IMR-90 (cell line): ENCODE data around the gene PDE6B. TPM values are rescaled to one million over a fixed set of nuclear protein-coding genes. Genes with fewer than 3 reads are reported as not detected.

Experiments
- ATAC-seq: fragments of 200-7000 bp; cut with Tn5 transposase; 2 replicates; pipeline ENCODE4 v1.9.1; 2020; ENCODE audit warnings: low read depth, mild to moderate bottlenecking, moderate library complexity
- BruUV-seq: library from RNA; stranded (reverse); fragments of 400-500 nt; replicated peaks from 2 replicates; lab custom pipeline; 2021; lab: Mats Ljungman, UMichigan
- CTCF ChIA-PET: fragments of 300-600 bp; formaldehyde crosslinking; extraction: SDS; loops from one replicate; lab custom pipeline; 2021; ENCODE audit warnings: antibody characterized with exemption; lab: Yijun Ruan, JAX
- POLR2A ChIA-PET: fragments of 300-600 bp; sonication (Branson Sonifier 250); formaldehyde crosslinking; loops from one replicate; lab custom pipeline; 2022; ENCODE audit warnings: antibody characterized with exemption; ENCODE audit not compliant: unreplicated experiment; lab: Charles Lee
- DNase-seq: peaks from one replicate; pipeline ENCODE4 v3.0.0; 2013
- H2AFZ ChIP-seq: replicated peaks from 2 replicates; pipeline ENCODE3; 2013; ENCODE audit warnings: low read length, mild to moderate bottlenecking; ENCODE audit not compliant: poor library complexity
- H2AK5ac ChIP-seq: 2 replicates; pipeline ENCODE4 v1.6.1; 2013; ENCODE audit warnings: low read depth, low read length, inconsistent platforms
- H2AK9ac ChIP-seq: replicated peaks from 2 replicates; pipeline ENCODE3; 2013; ENCODE audit warnings: mild to moderate bottlenecking, low read depth, low read length, moderate library complexity; ENCODE audit not compliant: poor library complexity
- H2BK120ac ChIP-seq: 2 replicates; pipeline ENCODE4 v1.6.1; 2013; ENCODE audit warnings: low read depth, low read length, inconsistent platforms
- H2BK15ac ChIP-seq: 3 replicates; pipeline ENCODE4 v1.6.1; 2013; ENCODE audit warnings: low read depth, low read length, inconsistent platforms
- H2BK20ac ChIP-seq: 2 replicates; pipeline ENCODE4 v1.6.1; 2013; ENCODE audit warnings: low read depth, mild to moderate bottlenecking, inconsistent platforms, low read length, moderate library complexity
- H2BK5ac ChIP-seq: 2 replicates; pipeline ENCODE4 v1.6.1; 2013; ENCODE audit warnings: mild to moderate bottlenecking, low read depth, low read length, inconsistent platforms; ENCODE audit not compliant: poor library complexity, severe bottlenecking
- H3K14ac ChIP-seq: replicated peaks from 2 replicates; pipeline ENCODE4 v1.6.1; 2013; ENCODE audit warnings: low read depth, low read length, inconsistent platforms
- H3K18ac ChIP-seq: 2 replicates; pipeline ENCODE4 v1.6.1; 2013; ENCODE audit warnings: low read depth, low read length, control low read depth
- H3K23ac ChIP-seq: 2 replicates; pipeline ENCODE4 v1.6.1; 2013; ENCODE audit warnings: low read depth, low read length, inconsistent platforms
- H3K27ac ChIP-seq: 2 replicates; pipeline ENCODE4 v1.5.1; 2013; ENCODE audit warnings: mild to moderate bottlenecking, control low read depth, low read length; ENCODE audit not compliant: insufficient read depth
- H3K27me3 ChIP-seq: 2 replicates; pipeline ENCODE4 v1.6.1; 2013; ENCODE audit warnings: low read length; ENCODE audit not compliant: control insufficient read depth, insufficient read depth
- H3K36me3 ChIP-seq: 2 replicates; pipeline ENCODE4 v1.6.1; 2013; ENCODE audit warnings: low read length, mixed read lengths; ENCODE audit not compliant: control insufficient read depth, insufficient read depth
- H3K4ac ChIP-seq: 2 replicates; pipeline ENCODE4 v1.6.1; 2013; ENCODE audit warnings: low read depth, low read length, inconsistent platforms
- H3K4me1 ChIP-seq: 2 replicates; pipeline ENCODE4 v1.6.1; 2013; ENCODE audit warnings: low read length, mixed read lengths; ENCODE audit not compliant: control insufficient read depth, insufficient read depth
- H3K4me2 ChIP-seq: 2 replicates; pipeline ENCODE4 v1.6.1; 2013; ENCODE audit warnings: low read depth, mild to moderate bottlenecking, control low read depth, low read length, moderate library complexity
- H3K4me3 ChIP-seq: 2 replicates; pipeline ENCODE4 v1.5.1; 2013; ENCODE audit warnings: low read depth, mild to moderate bottlenecking, control low read depth, low read length, moderate library complexity; ENCODE audit not compliant: insufficient read depth
- H3K56ac ChIP-seq: 2 replicates; pipeline ENCODE4 v1.6.1; 2013; ENCODE audit warnings: low read length, inconsistent platforms; ENCODE audit not compliant: insufficient read depth; ENCODE audit errors: extremely low read depth
- H3K79me1 ChIP-seq, 2 experiments: 2 replicates each; pipeline ENCODE4 v1.6.1; 2013; ENCODE audit warnings: low read length in 2 of 2, inconsistent platforms in 1 of 2, low read depth in 1 of 2
- H3K9ac ChIP-seq: 2 replicates; pipeline ENCODE4 v1.6.1; 2013; ENCODE audit warnings: low read depth, low read length, control low read depth
- H3K9me1 ChIP-seq: 2 replicates; pipeline ENCODE4 v1.6.1; 2013; ENCODE audit warnings: low read length, inconsistent platforms; ENCODE audit not compliant: insufficient read depth
- H3K9me3 ChIP-seq: 2 replicates; pipeline ENCODE4 v1.6.1; 2013; ENCODE audit warnings: low read length; ENCODE audit not compliant: control insufficient read depth, insufficient read depth
- H4K20me1 ChIP-seq: 2 replicates; pipeline ENCODE4 v1.6.1; 2013; ENCODE audit warnings: low read length, inconsistent platforms; ENCODE audit not compliant: insufficient read depth
- H4K5ac ChIP-seq: 2 replicates; pipeline ENCODE4 v1.6.1; 2013; ENCODE audit warnings: mild to moderate bottlenecking, low read depth, low read length, control low read depth
- H4K8ac ChIP-seq, 2 experiments: 2 replicates each; pipeline ENCODE4 v1.6.1; 2013; ENCODE audit warnings: low read depth in 2 of 2, low read length in 2 of 2, control low read depth in 1 of 2, inconsistent platforms in 1 of 2
- H4K91ac ChIP-seq: 2 replicates; pipeline ENCODE4 v1.6.1; 2013; ENCODE audit warnings: low read depth, low read length, inconsistent platforms; ENCODE audit not compliant: insufficient read depth
- MAZ ChIP-seq: IDR thresholded peaks from 2 replicates; pipeline ENCODE4 v1.6.1; 2012; ENCODE audit warnings: low read depth, mild to moderate bottlenecking, low read length, improper control_type of control experiment, moderate library complexity, borderline replicate concordance
- POLR2A ChIP-seq: IDR thresholded peaks from 2 replicates; pipeline ENCODE4 v1.6.1; 2012; ENCODE audit warnings: mild to moderate bottlenecking, low read depth, low read length
- RAD21 ChIP-seq: IDR thresholded peaks from 2 replicates; pipeline ENCODE4 v1.6.1; 2012; ENCODE audit warnings: low read length, improper control_type of control experiment
- SMC3 ChIP-seq: fragments of 150-350 bp; IDR thresholded peaks from 2 replicates; pipeline ENCODE4 v1.6.1; 2016; ENCODE audit warnings: low read depth, mild to moderate bottlenecking, antibody characterized with exemption, low read length, moderate library complexity
- WGBS, 2 experiments: methylation state at CpG; one replicate each; pipeline versions ENCODE4 v1.1.5 to v1.1.7; 2013; ENCODE audit warnings: missing lambda C conversion rate in 2 of 2; ENCODE audit not compliant: insufficient read length in 1 of 2; ENCODE audit errors: extremely low coverage in 2 of 2; 5-methylcytosine and 5-hydroxymethylcytosine counted together
- dilution Hi-C: fragments of 300-500 bp; cut with HindIII; formaldehyde crosslinking; loops from one replicate; pipeline ENCODE4 v1.14.3; 2018; ENCODE audit warnings: low sequenced_read_pairs; ENCODE audit not compliant: unreplicated experiment
- in situ Hi-C: fragments of 300-500 bp; cut with MboI; formaldehyde crosslinking; loops from 3 replicates; pipeline ENCODE4 v1.14.3; 2019; ENCODE audit warnings: low sequenced_read_pairs, inconsistent platforms, mixed read lengths
- intact Hi-C: fragments of 100-400 bp; cut with micrococcal nuclease; formaldehyde crosslinking; loops from 2 replicates; pipeline ENCODE4 v1.10.0; 2022
- polyA plus RNA-seq, 3 experiments: library from polyadenylated mRNA; depleted of rRNA; stranded (reverse); fragments of >200 nt; gene quantifications; 2 replicates each; pipeline ENCODE4 v1.2.3, GENCODE V29; 2012; ENCODE audit warnings: low replicate concordance in 1 of 3
- total RNA-seq: library from RNA; depleted of rRNA; stranded (reverse); fragments of >200 nt; gene quantifications from 2 replicates; pipeline ENCODE4 v1.2.3, GENCODE V29; 2012

PDE6B gene
- total and polyA plus RNA-seq, 2 of the 4 experiments (the other 2 are of a cell fraction): under 0.01 TPM; not detected in 1

DNA sequence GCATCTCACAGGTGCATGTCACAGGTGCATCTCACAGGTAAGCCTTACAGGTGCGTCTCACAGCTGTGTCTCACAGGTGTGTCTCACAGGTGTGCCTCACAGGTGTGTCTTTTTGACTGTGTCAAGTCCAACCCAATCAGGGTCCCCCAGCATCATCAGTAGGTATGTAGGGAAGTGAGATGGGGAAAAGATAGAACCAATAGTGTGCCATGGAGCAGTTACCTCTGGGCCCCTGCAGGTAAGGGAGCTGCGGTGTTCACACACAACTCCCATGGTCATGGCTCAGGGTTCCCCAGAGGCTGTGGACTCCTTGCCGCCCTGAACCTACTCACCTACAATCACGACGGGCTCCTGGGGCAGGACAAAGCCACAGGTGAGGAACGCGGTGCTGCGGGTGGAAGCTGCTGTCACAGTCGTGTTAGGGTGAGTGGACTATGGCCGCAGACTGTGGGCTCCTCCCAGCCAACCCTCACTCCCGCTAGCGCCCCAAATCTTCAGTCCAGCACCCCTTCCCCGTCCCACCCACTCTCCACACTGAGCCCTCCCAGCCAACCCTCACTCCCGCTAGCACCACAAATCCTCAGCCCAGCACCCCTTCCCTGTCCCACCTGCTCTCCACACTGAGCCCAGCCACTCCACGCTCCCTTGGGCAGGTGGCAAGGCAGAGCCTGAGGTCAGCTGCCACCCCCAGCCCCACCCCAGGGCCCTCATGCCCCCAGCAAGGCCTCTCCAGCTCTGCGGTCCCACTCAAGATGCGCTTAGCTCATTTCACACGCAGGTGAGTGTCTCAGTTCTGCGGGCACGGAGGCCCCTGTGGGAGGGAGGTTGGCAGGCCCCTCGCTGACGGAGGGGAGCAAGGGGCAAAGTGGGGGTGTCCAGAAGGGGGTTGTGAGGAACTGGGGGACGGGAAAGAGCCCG lies 2.1 kb upstream of the PDE6B start:
- BruUV-seq: no TSS peak
- no peak overlapping the region for H2BK5ac ChIP-seq
- CTCF ChIA-PET: no interaction called here

More for the DNA sequence above, 2.1 kb upstream of the PDE6B start:
- Histone ChIP-seq H3K14ac (no peak overlapping the region), H3K36me3 (no peaks in the 10 kb centered on the region), H3K18ac (no peak overlapping the region), H4K91ac (no peak overlapping the region), H2AK9ac (no peak overlapping the region), H3K23ac (no peak overlapping the region), H3K4me2 (no peak overlapping the region), H2BK15ac (no peak overlapping the region), H2AFZ (no peak overlapping the region), H3K4ac (no peak overlapping the region), H2BK20ac (no peak overlapping the region), H4K8ac (no peak overlapping the region), H2BK120ac (no peak overlapping the region), H3K9ac (no peak overlapping the region), H4K20me1 (no peaks in the 10 kb centered on the region), H3K4me1 (no peaks in the 10 kb centered on the region), H3K56ac (no peak overlapping the region), H3K27me3 (no peaks in the 10 kb centered on the region), H3K4me3 (no peak overlapping the region), H4K5ac (no peak overlapping the region), H2AK5ac (no peak overlapping the region), H3K79me1 (no peaks in the 10 kb centered on the region), H3K9me3 (peaks cover 8% of the 10 kb centered on the region), H3K9me1 (no peaks in the 10 kb centered on the region), H3K27ac (no peak overlapping the region)
- WGBS, 2 experiments: 71% methylated on average over 5 of the region's 24 CpGs; no CpG with 5 or more reads in 1 of the 2 experiments
- POLR2A ChIA-PET: no interaction called here
- intact Hi-C loops: no loop called here
- DNase-seq: no peak
- TF ChIP-seq RAD21: no peak
- TF ChIP-seq MAZ: no peak
- TF ChIP-seq SMC3: no peak
- TF ChIP-seq POLR2A: no peak
- in situ Hi-C loops: no loop called here
- ATAC-seq: no peak; the same call in 1 of the 2 replicates
- dilution Hi-C loops: no loop called here
